GM18511 (cell line): ENCODE measurements around the gene TBCD.
"Not testable (repeated sequence)": the region's sequence is repeated elsewhere in the genome, so short reads cannot be mapped to it uniquely, and the experiment has no call there.

Experiments used
- ATAC-seq: cut with Tn5 transposase; IDR thresholded peaks from one replicate; pipeline ENCODE4 v1.9.1; 2021; ENCODE audit warnings: mild to moderate bottlenecking, moderate library complexity; ENCODE audit not compliant: unreplicated experiment

Gene TBCD

DNA sequence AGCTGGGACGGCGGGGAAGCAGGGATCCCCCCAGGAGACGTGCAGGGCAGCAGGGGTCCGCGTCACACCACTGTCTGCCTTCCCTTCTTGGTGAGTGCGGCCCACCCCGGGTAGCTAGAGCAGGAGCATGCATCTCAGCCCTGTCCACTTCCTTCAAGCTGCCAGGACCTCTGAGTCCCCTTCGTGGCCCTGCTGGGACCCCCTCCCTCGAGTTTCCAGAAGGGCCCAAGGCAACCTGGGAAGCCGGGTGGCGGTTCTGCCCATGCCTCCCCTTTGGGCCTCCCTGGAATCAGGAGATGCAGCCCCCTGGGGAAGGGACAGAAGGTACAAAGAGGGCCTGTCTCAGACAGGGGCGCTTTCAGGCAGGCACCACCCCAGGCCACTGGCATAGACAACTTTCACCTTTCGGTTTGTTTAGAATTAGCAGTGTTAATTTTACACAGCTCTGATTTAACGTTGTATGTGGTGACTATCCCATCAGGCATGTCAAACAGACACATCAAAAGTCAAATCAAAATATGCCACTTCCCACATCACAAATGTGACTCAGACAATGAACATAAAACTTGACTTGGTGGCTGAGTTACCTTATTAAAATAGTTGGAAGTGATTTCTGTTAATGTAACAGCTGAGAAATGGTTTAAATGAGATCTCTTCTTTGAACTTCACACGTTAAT lies 233.0 kb downstream of the TBCD start:
- no peak for ATAC-seq

DNA sequence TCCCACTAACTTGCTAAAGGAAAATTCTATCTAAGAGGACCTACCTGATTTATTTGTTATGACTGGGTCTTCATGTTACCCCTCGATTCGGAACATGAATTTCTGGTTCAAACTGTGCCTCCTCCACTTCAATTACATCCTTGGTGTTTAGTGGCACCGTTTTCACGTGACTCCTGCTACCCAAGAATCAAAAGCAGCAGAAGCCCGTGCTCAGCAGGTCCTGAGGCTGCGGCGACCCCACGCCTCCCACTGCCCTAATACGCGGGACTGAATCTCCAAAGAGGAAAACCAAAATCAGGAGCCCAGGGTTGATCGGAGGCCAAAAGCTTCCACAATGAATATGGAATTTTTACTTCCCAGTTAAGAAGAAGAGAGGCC lies 233.6 kb downstream of the TBCD start:
- no peak for ATAC-seq

DNA sequence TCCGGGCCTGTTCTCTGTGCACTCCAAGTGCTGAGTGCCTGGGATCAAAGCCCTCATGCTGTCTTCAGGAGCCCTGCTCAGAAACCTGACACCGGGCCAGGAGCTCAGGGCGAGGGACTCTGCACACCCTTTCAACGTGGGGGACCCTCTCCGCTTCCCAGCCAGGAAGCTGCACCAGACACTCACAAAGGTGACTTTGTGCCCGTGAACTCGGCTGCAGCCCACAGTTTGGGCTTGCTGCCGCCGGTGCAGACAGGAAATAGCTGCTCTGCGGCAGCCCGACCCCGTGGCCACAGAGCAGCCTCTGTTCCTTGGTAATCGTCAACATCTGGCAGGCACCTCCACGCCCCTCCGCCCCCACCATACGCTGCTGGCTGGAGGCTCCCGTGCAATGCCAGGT lies 234.1 kb downstream of the TBCD start:
- no peak for ATAC-seq

DNA sequence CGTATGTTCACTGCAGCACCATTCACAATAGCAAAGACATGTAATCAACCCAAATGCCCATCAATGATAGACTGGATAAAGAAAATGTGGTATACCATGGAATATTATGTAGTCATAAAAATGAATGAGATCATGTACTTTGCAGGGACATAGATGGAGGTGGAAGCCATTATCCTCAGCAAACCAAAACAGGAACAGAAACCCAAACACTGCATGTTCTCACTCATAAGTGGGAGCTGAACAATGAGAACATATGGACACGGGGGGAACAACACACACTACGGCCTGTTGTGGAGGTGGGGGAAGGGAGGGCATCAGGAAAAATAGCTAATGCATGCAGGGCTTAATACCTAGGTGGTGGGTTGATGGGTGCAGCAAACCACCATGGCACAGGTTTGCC lies 237.2 kb downstream of the TBCD start:
- ATAC-seq = not testable (repeated sequence)

DNA sequence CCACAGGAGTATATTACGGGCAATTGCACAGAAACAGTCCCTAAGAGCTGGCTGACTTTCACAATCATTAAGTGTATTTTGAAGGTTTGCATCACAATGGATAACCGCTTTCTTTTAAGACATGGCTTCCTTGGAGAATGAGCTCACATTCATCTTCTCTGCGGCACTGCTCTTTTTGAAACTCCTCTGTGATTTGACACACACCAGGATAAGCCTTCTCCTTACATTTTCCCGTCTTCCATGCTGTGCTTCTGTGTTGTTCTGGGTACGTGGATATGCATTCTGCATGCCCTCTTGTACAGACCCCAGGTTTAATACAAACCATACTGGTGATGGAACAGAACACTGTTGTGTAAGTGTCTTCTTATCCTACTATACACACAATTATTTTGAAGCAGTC lies 238.0 kb downstream of the TBCD start:
- ATAC-seq = no peak

DNA sequence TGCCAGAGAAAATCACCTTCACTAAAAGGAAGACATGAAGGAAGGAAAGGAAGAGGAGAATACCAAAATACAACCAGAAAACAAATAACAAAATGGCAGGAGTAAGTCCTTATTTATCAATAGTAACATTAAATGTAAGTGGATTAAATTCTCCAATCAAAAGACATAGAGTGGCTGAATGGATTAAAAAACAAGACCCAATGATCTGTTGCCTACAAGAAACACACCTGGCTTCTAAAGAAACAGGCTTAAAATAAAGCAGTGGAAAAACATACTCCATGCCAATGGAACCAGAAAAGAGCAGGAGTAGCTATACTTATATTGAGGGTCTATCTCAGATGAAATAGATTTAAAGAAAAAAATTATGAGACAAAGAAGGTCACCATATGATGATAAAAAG lies 241.1 kb downstream of the TBCD start:
- ATAC-seq = no peak
